ENCODE measurements around the gene NOTCH3.

GRCh38 chr19:15118248-15118647 lies 82.5 kb downstream of the NOTCH3 start:
- TF ChIP-seq CTCF (IDR thresholded peaks at IDR 0.05; ENCODE audit: borderline replicate concordance, extremely low read depth, low read length, poor library complexity, severe bottlenecking) (no peak), EZH2 (IDR thresholded peaks at IDR 0.05; ENCODE audit: borderline replicate concordance, low read depth, low read length, severe bottlenecking) (no peak)
